ENCODE data around the gene NFATC1.

DNA sequence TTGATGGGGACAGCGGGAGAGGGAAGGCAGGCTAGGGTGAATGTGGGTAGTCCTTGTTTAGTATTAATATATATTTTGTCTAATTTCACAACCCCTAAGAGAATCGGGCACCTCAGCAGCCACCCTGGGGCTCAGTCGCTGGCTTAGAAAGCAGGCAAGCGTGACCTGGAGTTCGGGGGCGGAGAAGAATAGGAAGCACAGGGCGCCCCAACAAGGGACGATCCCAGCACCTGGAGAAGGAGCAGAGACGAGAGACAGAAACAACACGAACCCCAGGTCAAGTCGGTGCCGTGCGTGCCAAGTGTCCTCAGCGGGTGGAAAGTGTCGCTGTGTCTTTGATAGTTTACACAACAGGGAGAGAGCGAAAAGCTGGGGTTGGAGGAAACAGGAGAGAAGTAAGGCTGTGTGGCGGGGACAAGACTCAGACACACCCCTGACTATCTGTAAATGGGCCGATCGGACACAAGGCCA lies 95.4 kb downstream of the NFATC1 start:
- TF ChIP-seq EP300 (IDR thresholded peaks at IDR 0.05): no peak
- TF ChIP-seq, protein P1, sequence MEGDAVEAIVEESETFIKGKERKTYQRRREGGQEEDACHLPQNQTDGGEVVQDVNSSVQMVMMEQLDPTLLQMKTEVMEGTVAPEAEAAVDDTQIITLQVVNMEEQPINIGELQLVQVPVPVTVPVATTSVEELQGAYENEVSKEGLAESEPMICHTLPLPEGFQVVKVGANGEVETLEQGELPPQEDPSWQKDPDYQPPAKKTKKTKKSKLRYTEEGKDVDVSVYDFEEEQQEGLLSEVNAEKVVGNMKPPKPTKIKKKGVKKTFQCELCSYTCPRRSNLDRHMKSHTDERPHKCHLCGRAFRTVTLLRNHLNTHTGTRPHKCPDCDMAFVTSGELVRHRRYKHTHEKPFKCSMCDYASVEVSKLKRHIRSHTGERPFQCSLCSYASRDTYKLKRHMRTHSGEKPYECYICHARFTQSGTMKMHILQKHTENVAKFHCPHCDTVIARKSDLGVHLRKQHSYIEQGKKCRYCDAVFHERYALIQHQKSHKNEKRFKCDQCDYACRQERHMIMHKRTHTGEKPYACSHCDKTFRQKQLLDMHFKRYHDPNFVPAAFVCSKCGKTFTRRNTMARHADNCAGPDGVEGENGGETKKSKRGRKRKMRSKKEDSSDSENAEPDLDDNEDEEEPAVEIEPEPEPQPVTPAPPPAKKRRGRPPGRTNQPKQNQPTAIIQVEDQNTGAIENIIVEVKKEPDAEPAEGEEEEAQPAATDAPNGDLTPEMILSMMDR (IDR thresholded peaks at IDR 0.05): no peak
